Gastrocnemius medialis (tissue), 4 donors: Measurements from ENCODE around the gene C10orf120.

Experiments used
- CTCF ChIP-seq, 5 experiments: fragments of 450-650 bp in 3 of 5; fragments of 200-600 bp in 2 of 5; sonication (generic) in 2 of 5; IDR thresholded peaks in 4 of 5; conservative IDR thresholded peaks in 1 of 5; 1 replicate in 4 of 5; 2 replicates in 1 of 5; pipeline ENCODE4 v1.5.1; 2016 to 2019; ENCODE audit warnings: antibody characterized with exemption in 5 of 5, mild to moderate bottlenecking in 3 of 5, moderate library complexity in 3 of 5
- POLR2A ChIP-seq, 2 donors: fragments of 450-650 bp; IDR thresholded peaks; one replicate each; pipeline ENCODE4 v1.6.1; 2017; ENCODE audit warnings: antibody characterized with exemption in 2 of 2, mild to moderate bottlenecking in 2 of 2, moderate library complexity in 2 of 2

GRCh38 chr10:122649903-122650302, 49.7 kb downstream of the C10orf120 start:
- TF ChIP-seq CTCF (IDR thresholded peaks at IDR 0.05 in 4 of 5, conservative IDR thresholded peaks at IDR 0.05 in 1 of 5) (no peak), POLR2A (IDR thresholded peaks at IDR 0.05) (no peak)
